Kidney epithelial cell (primary cell): ENCODE measurements around the gene RPS19. TPM values are rescaled to one million over a fixed set of nuclear protein-coding genes. Genes with fewer than 3 reads are reported as not detected.

Experiments
- DNase-seq: peaks from one replicate; pipeline ENCODE4 v3.0.0-alpha.2; 2010; ENCODE audit warnings: low read depth
- H3K27me3 ChIP-seq: 2 replicates; pipeline ENCODE4 v1.6.0; 2011; ENCODE audit warnings: low read length; ENCODE audit not compliant: control insufficient read depth, insufficient read depth
- H3K36me3 ChIP-seq: 2 replicates; pipeline ENCODE4 v1.5.1; 2011; ENCODE audit warnings: low read length; ENCODE audit not compliant: control insufficient read depth, insufficient read depth
- H3K4me3 ChIP-seq: 2 replicates; pipeline ENCODE4 v1.5.1; 2011; ENCODE audit warnings: low read depth, mild to moderate bottlenecking, control low read depth, low read length
- total RNA-seq: library from RNA; depleted of rRNA; stranded (reverse); fragments of >200 nt; gene quantifications from 2 replicates; pipeline ENCODE4 v1.2.3, GENCODE V29; 2015
- TF ChIP-seq, protein P1 (sequence below): IDR thresholded peaks from 2 replicates; pipeline ENCODE4 v1.5.1; 2011; ENCODE audit warnings: mild to moderate bottlenecking, moderate library complexity, low read length, control low read depth, inconsistent platforms; ENCODE audit not compliant: insufficient read depth, poor library complexity, severe bottlenecking

The RPS19 gene
- total RNA-seq, 1 donor from 2014 or later, result 1,699 TPM

- Histone ChIP-seq H3K36me3 (no peaks in the 10 kb centered on the region), H3K4me3 (no peak overlapping the region), H3K27me3 (peaks cover 9% of the 10 kb centered on the region)
- TF ChIP-seq, protein P1, sequence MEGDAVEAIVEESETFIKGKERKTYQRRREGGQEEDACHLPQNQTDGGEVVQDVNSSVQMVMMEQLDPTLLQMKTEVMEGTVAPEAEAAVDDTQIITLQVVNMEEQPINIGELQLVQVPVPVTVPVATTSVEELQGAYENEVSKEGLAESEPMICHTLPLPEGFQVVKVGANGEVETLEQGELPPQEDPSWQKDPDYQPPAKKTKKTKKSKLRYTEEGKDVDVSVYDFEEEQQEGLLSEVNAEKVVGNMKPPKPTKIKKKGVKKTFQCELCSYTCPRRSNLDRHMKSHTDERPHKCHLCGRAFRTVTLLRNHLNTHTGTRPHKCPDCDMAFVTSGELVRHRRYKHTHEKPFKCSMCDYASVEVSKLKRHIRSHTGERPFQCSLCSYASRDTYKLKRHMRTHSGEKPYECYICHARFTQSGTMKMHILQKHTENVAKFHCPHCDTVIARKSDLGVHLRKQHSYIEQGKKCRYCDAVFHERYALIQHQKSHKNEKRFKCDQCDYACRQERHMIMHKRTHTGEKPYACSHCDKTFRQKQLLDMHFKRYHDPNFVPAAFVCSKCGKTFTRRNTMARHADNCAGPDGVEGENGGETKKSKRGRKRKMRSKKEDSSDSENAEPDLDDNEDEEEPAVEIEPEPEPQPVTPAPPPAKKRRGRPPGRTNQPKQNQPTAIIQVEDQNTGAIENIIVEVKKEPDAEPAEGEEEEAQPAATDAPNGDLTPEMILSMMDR, result no peak
- DNase-seq, result no peak
These were observed 9.7 kb upstream of the RPS19 start for GRCh38 chr19:41850381-41850780.

GRCh38 chr19:41851456-41851855 lies 8.6 kb upstream of the RPS19 start:
- no peak for DNase-seq
- H3K36me3 ChIP-seq, result no peaks in the 10 kb centered on the region
- TF ChIP-seq, protein P1, result no peak

DNA sequence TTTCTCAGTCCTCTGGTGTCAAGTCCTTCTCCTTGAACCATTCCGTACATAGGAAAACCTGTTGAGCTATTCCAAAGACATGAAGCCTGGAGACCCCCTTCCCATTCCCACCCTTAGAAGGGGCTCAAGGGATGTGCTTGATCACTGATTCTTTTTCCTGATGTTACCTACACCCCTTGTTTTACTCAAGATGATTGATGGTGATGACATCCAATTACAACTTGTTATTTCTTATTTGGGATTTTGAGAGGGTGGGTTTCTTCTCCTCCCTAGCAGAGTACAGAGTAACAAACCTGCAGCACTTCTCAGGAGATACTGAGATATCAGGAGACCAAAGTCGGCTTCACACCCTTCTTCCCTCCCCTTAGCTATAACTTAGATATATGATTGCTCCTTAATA lies 6.7 kb upstream of the RPS19 start:
- peaks cover 9% of the 10 kb centered on the region for H3K27me3 ChIP-seq
- DNase-seq, result no peak
- TF ChIP-seq, protein P1, result no peak
- no peaks in the 10 kb centered on the region for H3K36me3 ChIP-seq
- no peak overlapping the region for H3K4me3 ChIP-seq

More at GRCh38 chr19:41851456-41851855, 8.6 kb upstream of the RPS19 start:
- Histone ChIP-seq H3K27me3 (peaks cover 9% of the 10 kb centered on the region), H3K4me3 (no peak overlapping the region)

DNA sequence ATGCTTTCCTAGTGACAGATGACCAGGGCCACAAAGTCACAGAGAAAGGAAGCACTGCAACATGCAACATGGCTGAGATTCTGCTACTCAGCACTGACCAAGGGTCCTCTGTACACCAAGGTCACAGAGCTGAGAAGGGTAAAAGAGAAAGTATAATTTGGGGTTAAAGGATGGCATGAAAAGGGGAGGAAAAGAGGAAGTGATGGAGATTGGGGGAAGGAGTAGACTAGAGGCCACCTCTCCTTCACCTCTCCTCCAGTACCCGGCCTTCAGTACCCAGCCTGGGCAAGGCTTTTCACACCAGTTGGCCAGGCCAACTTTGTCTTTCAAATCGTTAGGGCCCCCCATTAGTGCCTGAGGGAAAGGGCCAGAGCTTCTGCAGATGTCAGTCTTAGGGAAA lies 6.3 kb upstream of the RPS19 start:
- no peak for DNase-seq
- Histone ChIP-seq H3K27me3 (peaks cover 9% of the 10 kb centered on the region), H3K4me3 (no peak overlapping the region), H3K36me3 (no peaks in the 10 kb centered on the region)
- TF ChIP-seq, protein P1, result no peak

DNA sequence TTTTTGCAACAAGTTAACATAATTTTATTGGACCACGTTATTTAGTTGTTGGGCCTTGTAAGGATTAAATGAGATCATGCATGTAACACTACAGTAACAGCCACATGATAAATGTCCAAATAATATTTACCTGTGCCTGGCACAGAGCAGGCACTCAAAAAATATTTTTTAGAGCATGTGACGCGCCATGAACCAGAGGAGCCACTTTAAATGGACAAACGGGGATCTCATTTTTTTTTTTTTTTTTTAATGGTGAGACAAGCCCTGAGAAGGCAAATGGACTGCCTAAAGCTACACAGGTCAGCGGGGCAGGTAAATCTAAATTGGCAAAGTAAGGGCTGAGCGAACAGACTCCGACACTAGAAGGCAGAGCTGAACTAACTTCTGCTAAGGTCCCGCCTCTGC lies 840 bp upstream of the RPS19 start:
- peak overlapping the region; percentile 22 for H3K4me3 ChIP-seq
- DNase-seq, result no peak

More for the DNA sequence above, 840 bp upstream of the RPS19 start:
- Histone ChIP-seq H3K36me3 (peaks cover 4% of the 10 kb centered on the region), H3K27me3 (peaks cover under 1% of the 10 kb centered on the region)
- TF ChIP-seq, protein P1, result no peak
